ENCODE measurements around the gene PATZ1. TPM values are rescaled to one million over a fixed set of nuclear protein-coding genes. Genes with fewer than 3 reads are reported as not detected.
"Not testable (repeated sequence)": the region's sequence is repeated elsewhere in the genome, so short reads cannot be mapped to it uniquely, and the experiment has no call there.

The PATZ1 gene, protein sequence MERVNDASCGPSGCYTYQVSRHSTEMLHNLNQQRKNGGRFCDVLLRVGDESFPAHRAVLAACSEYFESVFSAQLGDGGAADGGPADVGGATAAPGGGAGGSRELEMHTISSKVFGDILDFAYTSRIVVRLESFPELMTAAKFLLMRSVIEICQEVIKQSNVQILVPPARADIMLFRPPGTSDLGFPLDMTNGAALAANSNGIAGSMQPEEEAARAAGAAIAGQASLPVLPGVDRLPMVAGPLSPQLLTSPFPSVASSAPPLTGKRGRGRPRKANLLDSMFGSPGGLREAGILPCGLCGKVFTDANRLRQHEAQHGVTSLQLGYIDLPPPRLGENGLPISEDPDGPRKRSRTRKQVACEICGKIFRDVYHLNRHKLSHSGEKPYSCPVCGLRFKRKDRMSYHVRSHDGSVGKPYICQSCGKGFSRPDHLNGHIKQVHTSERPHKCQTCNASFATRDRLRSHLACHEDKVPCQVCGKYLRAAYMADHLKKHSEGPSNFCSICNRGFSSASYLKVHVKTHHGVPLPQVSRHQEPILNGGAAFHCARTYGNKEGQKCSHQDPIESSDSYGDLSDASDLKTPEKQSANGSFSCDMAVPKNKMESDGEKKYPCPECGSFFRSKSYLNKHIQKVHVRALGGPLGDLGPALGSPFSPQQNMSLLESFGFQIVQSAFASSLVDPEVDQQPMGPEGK
- 10 to 100 TPM; 70.3 to 85.0 (median 76.1) TPM for polyA plus RNA-seq (ENCODE audit: insufficient read length in 4 of 4)

DNA sequence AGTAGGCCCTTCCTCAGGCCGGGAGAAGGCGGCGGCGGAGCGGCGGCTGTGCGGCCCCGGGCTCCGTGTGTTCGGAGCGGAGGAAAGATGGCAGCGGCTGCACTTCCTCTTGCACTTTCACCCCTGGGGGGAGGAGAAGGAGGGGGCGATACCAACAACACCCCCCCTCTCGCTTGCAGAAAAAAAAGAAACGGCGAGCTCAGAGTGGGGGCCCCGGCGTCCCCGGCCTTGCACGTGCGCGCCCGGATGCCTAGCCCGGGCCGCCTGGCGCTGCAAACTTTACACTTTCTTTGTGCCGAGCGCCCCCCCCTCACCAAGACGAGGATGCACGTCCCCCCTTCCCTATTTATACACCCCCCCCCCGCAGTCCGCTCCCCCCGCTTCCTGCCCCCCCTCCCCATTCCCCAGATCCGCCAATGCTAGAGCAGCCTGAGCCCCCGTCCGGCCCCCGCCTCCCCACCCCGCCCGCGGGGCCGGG is at the start of gene PATZ1:
TSS of gene PATZ1 (minus strand) at position 92 of the 478 bp plus-strand sequence. CDS start 744 bp downstream, outside the sequence.
- DNase-seq (ENCODE audit: low read depth in 4 of 4, low spot score in 2 of 4), result peak in 3 of 4 donors; percentile 65 to 79 (median 74)

DNA sequence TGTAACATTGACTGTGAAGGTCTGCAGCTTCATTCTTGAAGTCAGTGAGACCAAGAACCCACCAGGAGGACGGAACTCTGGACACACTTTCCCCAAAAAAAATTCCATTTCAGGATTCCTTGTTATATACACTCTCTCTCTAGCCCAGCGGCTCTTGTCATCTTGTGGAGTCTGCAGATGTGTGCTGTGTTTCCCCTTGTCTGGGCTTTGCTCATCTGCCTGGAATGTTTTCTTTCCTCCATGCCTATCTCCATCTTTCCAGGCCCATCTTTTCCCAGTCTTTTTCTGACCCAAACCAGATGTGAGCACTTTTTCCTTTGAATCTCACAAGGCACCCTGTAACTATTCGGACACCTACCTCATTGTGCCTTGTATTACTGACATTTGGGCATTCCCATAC is 48.2 kb upstream of the PATZ1 start:
- DNase-seq (ENCODE audit: low read depth in 4 of 4, low spot score in 2 of 4), result no peak

DNA sequence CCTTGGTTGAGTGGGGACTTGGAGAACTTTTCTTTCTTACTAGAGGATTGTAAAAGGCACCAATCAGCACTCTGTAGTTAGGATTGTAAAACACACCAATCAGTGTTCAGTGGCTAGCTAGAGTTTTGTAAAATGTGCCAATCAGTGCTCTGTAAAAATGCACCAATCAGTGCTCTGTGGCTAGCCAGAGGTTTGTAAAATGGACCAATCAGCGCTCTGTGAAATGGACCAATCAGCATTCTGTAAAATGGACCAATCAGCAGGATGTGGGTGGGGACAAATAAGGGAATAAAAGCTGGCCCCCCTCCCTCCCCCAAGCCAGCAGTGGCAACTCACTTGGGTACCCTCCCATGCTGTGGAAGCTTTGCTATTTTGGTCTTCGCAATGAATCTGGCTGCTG is 47.7 kb upstream of the PATZ1 start:
- no peak for DNase-seq (ENCODE audit: low read depth in 4 of 4, low spot score in 2 of 4)

DNA sequence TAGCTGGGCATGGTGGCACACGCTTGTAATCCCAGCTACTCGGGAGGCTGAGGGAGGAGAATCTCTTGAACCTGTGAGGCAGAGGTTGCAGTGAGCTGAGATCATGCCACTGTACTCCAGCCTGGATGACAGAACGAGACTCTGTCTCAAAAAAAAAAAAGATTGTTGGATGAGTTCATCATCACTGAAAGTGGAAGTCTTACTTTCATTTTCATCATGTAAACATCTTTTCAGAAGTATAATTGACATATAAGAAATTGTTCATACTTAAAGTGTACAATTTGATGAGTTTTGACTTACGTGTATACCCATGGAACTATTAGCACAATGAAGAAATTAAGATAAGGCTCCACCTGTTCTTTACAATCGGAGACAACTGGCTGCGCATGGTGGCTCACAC is 32.5 kb upstream of the PATZ1 start:
- DNase-seq (ENCODE audit: low read depth in 4 of 4, low spot score in 2 of 4), result not testable (repeated sequence)

DNA sequence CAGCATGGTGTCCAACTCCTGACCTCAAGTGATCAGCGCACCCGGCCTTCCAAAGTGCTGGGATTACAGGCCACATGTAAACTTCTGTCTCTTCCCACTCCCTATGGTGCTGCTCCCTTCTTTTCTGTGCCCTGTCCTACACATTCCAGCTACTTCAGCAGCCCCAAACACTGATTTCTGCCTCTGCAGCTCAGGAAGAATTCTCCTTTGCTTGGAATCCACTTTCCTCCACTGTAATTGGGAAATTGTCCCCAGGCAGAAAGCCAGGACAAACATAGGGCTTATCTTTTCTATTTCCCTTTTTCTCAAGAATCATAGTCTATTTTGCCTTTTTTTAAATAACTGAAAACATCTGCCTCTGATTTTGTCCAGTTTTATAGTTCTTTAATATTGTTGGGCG is 32.0 kb upstream of the PATZ1 start:
- DNase-seq (ENCODE audit: low read depth in 4 of 4, low spot score in 2 of 4), result no peak

DNA sequence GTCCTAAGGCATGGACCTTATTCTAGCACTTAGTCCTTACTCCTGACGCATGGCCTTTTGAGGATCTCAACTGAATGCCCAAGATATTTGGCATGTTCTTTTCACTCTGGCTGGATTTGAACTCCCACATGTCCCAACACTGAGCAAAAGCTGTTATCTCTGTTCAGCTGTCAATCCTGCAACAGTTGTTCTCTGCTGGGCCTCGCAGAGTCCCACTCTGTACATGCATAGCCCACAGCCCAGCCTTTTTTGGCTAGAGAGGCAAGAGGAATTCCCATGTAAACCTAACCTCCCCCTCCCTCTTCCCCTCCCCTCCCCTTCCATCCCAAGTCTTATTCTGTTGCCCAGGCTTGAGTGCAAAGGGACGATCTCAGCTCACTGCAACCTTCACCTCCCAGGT is 31.5 kb upstream of the PATZ1 start:
- DNase-seq (ENCODE audit: low read depth in 4 of 4, low spot score in 2 of 4), result no peak

DNA sequence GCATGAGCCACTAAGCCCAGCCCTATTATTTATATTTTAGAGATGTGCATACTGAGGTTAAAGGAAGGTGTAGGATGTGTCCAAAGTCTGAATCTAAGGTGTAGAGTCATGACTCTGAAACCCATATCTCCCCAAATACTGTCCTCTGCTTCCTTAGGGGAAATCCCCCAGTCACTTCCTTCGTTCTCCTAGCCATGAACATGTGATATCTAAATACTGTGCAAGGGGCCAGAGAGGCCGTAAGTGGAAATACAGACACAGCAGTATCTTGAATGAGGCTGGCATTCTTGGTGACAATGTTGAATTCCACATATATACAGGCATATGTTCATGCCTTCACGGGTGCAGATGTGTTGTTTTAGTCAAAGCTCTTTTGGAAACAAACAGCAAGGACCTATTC is 21.3 kb upstream of the PATZ1 start:
- DNase-seq (ENCODE audit: low read depth in 4 of 4, low spot score in 2 of 4), result no peak

DNA sequence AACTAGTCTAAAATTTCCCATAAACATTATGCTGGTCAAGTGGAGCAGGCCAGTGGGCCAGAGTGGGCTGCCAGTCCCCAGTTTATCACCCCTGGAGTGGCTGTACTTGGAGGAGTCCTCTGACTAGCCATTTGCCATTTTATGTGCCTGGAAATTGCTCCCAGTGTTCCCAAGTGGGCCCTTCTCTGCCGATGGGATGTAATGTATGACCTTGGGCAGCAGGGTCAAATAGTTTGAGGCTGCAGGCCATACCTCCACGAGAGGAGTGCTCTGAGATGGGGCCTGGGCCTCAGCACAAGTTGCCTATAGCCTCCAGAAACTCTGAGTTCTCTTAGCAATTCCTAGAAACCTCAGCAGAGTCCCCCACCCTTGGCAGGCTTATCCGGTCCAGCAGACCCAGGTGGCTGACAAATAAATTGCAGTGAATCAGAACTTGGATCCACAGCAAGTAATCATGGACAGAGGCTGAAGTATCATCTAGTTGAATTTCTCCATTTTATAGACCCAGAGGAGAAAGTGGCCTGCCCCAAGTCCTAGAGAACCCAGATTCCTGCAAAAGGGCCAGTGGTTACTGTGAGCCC is 17.8 kb upstream of the PATZ1 start:
- DNase-seq (ENCODE audit: low read depth in 4 of 4, low spot score in 2 of 4), result no peak

DNA sequence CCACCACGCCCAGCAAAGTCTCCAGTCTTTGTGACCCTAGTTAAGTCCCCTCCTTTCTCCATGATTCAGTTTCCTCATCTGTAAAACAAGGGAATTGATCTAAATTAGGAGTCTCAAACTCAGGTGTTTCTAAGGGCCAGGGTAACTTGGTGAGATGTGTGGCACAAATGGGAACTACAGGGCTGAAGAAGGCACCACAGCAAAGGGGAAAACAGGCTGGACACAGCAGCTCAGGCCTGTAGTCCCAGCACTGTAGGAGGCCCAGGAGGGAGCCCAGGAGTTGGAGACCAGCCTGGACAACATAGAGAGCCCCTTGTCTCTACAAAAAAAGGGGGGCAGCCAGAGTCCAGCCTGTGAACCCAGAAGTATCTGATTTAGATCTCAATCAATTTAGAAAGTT is 15.6 kb upstream of the PATZ1 start:
- DNase-seq (ENCODE audit: low read depth in 4 of 4, low spot score in 2 of 4), result no peak

DNA sequence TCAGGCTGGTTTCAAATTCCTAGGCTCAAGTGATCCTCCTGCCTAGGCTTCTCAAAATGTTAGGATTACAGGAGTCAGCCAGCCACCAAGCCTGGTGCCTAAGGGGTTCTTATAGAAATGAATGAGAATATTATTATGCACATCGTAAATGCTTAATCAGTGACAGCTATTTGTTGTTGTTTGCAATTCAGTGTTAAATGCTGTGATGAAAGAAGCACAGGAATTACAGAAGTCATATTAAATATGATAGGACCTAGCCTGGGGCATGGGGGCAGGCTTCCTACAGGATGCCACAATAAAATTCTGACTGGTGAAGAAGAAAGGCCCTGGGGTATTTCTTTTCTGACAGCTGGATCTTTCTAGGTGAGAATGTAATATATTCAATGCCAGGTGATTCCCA is 13.9 kb upstream of the PATZ1 start:
- DNase-seq (ENCODE audit: low read depth in 4 of 4, low spot score in 2 of 4), result no peak

DNA sequence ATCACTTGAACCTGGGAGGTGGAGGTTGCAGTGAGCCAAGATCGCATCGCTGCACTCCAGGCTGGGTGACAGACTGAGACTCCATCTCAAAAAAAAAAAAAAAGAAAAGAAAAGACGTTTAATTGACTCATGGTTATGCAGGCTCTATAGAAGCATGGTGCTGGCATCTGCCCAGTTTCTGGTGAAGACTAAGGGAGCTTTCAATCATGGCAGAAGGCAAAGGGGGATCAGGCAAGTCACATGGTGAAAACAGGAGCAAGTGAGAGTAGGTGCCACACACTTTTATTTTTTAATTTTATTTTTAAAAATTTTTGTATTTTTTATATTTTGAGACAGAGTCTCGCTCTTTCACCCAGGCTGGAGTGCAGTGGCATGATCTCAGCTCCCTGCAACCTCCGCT is 8.4 kb upstream of the PATZ1 start:
- DNase-seq (ENCODE audit: low read depth in 4 of 4, low spot score in 2 of 4), result no peak

DNA sequence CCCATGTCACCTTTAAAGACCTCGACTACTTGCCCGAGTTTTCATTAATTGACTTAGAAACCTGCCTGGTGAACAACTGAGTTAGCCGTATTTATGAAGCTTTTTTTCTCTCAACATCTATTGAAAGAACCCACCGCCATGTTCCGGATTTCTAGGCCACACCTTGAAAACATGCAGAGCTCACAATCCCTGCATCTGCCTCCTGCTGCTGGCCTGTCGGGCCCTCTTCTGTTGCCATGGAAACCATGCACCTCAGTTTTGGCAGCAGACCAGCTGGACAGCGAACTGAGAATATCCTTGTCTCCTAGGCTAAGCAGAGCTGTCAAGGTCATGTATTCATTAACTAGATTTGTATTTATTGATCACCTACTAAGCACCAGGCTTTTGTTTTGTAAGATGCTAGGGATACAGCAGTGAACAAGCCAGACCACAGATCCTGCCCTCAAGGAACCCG is 4.3 kb upstream of the PATZ1 start:
- DNase-seq (ENCODE audit: low read depth in 4 of 4, low spot score in 2 of 4), result peak in 1 of 4 donors; percentile 3

DNA sequence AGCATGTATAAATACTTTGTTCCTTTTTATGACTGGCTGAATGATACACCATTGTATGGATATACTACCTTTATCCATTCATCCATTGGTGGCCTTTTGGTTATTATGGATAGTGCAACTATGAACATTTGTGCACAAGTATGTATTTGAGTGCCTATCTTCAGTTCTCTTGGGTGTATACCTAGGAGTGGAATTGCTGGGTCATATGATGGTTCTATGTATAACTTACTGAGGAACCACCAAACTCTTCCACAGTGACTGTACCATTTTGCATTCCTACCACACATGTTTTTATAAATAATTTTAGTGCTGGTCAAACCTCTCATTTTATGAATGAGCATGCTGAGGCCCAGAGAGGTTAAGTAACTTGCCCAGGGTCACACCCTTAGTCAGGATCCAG is 3.8 kb upstream of the PATZ1 start:
- DNase-seq (ENCODE audit: low read depth in 4 of 4, low spot score in 2 of 4), result no peak

DNA sequence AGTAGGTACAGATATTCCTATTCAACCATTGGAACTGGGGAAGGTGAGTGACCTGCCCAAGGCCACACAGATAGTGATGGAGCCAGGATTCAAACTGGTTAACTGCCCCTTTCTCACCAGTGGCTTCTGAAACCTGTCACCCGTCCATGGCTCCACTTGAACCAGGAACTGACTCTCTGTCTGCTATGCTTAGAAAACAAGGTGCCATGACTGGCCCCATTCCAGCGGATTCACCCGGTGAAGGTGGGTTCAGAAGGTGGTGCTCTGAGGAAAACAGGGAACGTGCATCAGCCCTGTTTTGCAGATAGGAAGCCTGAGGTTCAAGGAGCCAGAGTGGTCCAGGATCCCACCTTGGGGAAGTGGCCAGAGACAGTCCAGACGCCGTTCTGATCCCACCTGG is 2.6 kb upstream of the PATZ1 start:
- DNase-seq (ENCODE audit: low read depth in 4 of 4, low spot score in 2 of 4), result no peak

DNA sequence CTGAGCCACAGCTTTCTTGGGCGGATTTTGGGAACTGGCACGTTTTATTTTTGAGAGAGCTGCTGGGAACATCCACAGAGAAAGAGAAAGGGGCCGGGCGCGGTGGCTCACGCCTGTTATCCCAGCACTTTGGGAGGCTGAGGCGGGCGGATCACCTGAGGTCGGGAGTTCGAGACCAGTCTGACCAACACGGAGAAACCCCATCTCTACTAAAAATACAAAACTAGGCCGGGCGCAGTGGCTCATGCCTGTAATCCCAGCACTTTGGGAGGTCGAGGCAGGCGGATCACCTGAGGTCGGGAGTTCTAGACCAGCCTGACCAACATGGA is 1.8 kb upstream of the PATZ1 start:
- DNase-seq (ENCODE audit: low read depth in 4 of 4, low spot score in 2 of 4), result not testable (repeated sequence)

DNA sequence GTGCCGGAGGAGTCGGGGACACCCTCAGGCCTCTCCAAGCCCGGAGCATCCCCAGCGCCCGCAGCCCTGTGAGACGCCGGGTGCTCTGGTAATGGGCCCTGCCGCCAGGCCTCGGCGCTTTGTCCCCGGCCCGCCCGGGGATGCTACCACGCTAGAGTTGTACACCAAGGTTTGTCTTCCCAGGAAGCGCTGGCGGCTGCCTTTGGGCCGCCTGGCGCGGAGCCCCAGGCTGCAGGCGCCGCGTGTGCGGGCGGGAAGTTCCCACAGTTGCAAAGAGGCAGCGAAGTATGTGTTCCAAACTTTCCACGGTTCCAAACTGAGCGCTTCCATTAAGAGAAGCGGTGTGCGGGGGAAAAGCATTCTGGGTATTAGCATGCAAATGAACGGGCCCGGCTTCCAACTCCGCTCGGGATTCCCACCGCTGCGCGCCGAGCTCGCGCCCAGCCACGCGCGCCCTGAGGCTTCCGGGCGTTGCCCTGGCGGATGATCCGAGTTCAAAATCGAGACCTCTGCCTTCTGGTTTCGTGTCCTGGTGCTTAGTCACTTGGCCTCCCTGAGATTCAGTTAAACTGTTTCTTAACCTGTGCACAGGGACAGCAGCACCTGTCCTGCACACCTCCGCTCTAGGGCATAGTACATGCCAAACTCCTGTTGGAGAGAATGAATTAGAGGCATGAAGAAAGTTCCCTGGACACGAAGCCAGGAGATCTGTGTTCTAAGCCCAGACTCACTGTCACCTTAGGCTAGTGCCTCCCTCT is 1.3 kb upstream of the PATZ1 start:
- peak in 3 of 4 donors; percentile 63 to 76 (median 66) for DNase-seq (ENCODE audit: low read depth in 4 of 4, low spot score in 2 of 4)

DNA sequence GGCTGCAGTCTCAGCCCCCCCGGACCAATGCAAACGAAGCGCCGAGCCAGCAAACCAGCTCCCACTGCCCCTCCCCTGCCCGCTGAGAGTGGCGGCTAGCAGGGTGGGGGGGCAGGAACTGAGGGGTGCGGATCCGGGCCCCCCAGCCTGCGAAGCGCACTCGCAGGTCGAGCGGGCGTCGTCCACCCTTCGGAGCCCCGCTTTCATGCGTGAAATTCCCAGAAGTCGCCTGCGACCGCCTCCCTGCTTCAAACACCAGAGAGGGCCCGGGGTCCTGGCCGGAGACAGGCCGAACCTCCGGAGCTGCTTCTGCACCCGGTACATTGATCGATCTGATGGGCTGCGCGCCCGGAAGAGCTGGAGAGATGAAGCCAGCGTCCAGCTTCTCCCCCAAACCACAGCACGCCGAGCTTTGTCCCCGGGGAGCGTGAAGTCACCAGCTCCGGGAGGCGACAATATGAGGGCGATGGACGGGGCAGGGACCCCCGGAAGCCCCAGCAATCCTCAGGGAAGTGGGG is 646 bp upstream of the PATZ1 start:
- DNase-seq (ENCODE audit: low read depth in 4 of 4, low spot score in 2 of 4), result peak in 1 of 4 donors; percentile 67

DNA sequence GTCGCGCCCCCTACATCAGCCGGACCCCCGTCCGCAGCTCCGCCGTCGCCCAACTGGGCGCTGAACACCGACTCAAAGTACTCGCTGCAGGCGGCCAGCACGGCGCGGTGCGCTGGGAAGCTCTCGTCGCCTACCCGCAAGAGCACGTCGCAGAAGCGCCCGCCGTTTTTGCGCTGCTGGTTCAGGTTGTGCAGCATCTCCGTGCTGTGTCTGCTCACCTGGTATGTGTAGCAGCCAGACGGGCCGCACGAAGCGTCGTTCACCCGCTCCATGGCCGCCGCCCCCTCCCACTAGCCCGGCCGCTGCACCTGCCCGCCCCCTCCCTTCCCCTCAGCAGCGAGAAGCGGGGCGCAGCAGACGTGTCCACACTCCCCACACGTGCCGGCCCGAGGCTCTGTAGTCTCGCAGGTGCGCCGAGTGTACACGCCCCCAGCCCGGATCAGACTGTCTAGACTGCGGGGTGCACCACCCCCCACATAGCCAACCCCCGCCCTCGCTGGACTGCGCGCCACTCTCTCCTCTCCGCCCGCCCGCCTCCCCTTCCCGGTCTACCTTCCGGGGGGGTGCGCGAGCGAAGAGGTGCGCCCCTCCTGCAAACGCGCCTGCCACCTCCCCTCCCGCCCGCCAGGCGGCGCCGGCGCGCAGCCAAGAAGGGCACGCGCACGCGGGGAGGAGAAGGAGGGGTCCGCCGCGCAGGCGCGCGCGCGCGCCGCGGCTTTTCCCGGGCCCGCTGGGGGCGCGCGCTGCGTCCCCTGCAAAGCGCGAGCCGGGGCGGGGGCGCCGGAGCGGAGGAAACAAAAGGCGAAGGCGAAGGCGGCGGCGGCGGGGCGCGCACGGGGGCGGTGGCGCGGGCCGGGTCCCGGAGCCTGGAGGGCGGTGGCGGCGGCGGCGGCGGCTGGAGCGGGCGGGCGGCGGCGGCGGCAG is 553 bp downstream of the PATZ1 start:
- peak in 3 of 4 donors; percentile 78 to 91 (median 89) for DNase-seq (ENCODE audit: low read depth in 4 of 4, low spot score in 2 of 4)

DNA sequence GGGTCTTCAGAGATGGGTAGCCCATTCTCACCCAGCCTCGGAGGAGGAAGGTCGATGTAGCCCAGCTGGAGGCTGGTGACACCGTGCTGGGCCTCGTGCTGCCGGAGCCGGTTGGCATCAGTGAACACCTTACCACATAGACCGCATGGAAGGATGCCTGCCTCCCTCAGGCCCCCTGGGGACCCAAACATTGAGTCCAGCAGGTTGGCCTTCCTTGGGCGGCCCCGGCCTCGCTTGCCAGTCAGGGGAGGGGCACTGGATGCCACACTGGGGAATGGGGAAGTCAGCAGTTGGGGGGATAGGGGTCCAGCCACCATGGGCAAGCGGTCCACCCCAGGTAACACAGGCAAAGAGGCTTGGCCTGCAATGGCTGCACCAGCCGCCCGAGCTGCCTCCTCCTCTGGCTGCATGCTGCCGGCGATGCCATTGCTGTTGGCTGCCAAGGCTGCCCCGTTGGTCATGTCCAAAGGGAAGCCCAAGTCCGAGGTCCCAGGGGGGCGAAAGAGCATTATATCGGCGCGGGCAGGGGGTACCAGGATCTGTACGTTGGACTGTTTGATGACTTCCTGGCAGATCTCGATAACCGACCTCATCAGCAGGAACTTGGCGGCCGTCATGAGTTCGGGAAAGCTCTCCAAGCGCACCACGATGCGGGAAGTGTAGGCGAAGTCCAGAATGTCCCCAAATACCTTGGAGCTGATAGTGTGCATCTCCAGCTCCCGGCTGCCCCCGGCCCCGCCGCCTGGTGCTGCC is 1.4 kb downstream of the PATZ1 start:
- DNase-seq (ENCODE audit: low read depth in 4 of 4, low spot score in 2 of 4), result peak in 1 of 4 donors; percentile 21

Measured in left renal cortex interstitium (tissue), 4 donors.